ENCODE data around the gene CCPG1. TPM values are rescaled to one million over a fixed set of nuclear protein-coding genes. Genes with fewer than 3 reads are reported as not detected.

Gene CCPG1
- polyA plus RNA-seq, 1 of the 3 experiments (the other 2 are of a cell fraction) = 10.5 TPM

DNA sequence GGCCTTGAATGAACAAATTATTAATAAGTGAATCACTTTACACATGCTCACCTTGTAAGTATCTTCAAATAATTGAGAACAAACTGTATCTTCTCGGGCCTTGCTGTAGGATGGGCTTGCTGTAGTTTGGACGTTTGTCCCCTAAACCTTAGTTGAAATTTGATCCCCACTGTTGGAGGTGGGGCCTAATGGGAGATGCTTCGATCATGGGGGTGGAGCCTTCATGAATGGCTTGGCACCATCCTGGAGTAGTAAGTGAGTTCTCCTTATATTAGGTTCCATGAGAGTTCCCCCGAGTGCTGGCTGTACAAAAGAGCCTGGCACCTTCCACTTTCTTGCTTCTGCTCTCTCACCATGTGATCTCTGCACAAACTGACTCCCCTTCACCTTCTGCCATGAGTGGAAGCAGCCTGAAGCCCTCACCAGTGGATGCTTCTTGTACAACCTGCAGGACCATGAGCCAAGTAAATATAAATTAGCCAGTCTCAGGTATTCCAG lies 59.8 kb downstream of the CCPG1 start:
- peaks cover 4% of the 10 kb centered on the region for H3F3A ChIP-seq (replicated peaks; ENCODE audit: insufficient read depth)
- no peak overlapping the region for H3K9ac ChIP-seq
- no peak overlapping the region for H3K27ac ChIP-seq (ENCODE audit: low read depth in 2 of 2, low read length in 1 of 2)
- no peaks in the 10 kb centered on the region for H3K9me2 ChIP-seq
- H4K20me1 ChIP-seq (ENCODE audit: insufficient read depth) = no peaks in the 10 kb centered on the region
- WGBS (ENCODE audit: low lambda C conversion rate) = 87% methylated on average over 4 of the region's 4 CpGs
- no peak for TF ChIP-seq GABPA (IDR thresholded peaks at IDR 0.05; ENCODE audit: low read depth)
- TF ChIP-seq YY1 (IDR thresholded peaks at IDR 0.05; ENCODE audit: low read depth) = no peak
- TF ChIP-seq, protein P1, sequence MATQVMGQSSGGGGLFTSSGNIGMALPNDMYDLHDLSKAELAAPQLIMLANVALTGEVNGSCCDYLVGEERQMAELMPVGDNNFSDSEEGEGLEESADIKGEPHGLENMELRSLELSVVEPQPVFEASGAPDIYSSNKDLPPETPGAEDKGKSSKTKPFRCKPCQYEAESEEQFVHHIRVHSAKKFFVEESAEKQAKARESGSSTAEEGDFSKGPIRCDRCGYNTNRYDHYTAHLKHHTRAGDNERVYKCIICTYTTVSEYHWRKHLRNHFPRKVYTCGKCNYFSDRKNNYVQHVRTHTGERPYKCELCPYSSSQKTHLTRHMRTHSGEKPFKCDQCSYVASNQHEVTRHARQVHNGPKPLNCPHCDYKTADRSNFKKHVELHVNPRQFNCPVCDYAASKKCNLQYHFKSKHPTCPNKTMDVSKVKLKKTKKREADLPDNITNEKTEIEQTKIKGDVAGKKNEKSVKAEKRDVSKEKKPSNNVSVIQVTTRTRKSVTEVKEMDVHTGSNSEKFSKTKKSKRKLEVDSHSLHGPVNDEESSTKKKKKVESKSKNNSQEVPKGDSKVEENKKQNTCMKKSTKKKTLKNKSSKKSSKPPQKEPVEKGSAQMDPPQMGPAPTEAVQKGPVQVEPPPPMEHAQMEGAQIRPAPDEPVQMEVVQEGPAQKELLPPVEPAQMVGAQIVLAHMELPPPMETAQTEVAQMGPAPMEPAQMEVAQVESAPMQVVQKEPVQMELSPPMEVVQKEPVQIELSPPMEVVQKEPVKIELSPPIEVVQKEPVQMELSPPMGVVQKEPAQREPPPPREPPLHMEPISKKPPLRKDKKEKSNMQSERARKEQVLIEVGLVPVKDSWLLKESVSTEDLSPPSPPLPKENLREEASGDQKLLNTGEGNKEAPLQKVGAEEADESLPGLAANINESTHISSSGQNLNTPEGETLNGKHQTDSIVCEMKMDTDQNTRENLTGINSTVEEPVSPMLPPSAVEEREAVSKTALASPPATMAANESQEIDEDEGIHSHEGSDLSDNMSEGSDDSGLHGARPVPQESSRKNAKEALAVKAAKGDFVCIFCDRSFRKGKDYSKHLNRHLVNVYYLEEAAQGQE (IDR thresholded peaks at IDR 0.05; ENCODE audit: low read depth, low read length) = no peak
- no peak for TF ChIP-seq EZH2phosphoT487 (IDR thresholded peaks at IDR 0.05; ENCODE audit: borderline replicate concordance, low read depth)
- TF ChIP-seq TEAD4 (IDR thresholded peaks at IDR 0.05; ENCODE audit: borderline replicate concordance, insufficient read depth) = no peak
- TF ChIP-seq, protein P2, sequence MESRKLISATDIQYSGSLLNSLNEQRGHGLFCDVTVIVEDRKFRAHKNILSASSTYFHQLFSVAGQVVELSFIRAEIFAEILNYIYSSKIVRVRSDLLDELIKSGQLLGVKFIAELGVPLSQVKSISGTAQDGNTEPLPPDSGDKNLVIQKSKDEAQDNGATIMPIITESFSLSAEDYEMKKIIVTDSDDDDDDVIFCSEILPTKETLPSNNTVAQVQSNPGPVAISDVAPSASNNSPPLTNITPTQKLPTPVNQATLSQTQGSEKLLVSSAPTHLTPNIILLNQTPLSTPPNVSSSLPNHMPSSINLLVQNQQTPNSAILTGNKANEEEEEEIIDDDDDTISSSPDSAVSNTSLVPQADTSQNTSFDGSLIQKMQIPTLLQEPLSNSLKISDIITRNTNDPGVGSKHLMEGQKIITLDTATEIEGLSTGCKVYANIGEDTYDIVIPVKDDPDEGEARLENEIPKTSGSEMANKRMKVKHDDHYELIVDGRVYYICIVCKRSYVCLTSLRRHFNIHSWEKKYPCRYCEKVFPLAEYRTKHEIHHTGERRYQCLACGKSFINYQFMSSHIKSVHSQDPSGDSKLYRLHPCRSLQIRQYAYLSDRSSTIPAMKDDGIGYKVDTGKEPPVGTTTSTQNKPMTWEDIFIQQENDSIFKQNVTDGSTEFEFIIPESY (IDR thresholded peaks at IDR 0.05; ENCODE audit: borderline replicate concordance, low read depth) = no peak
- no peak overlapping the region for H3K4me3 ChIP-seq (ENCODE audit: low read depth in 2 of 2, low read length in 1 of 2)
- H2AFZ ChIP-seq (ENCODE audit: low read depth) = no peak overlapping the region
- CTCF ChIA-PET = no interaction called here
- POLR2A ChIA-PET = no interaction called here
- H3K4me1 ChIP-seq (ENCODE audit: control insufficient read depth in 1 of 2, insufficient read depth in 2 of 2, low read depth in 1 of 2, low read length in 1 of 2) = peaks cover 9 to 10% of the 10 kb centered on the region in 2 experiments; a peak in 3 of 4 replicates
- no peak for DNase-seq
- peaks cover 0 to 21% of the 10 kb centered on the region in 2 experiments for H3K36me3 ChIP-seq (replicated peaks in 1 of 2; ENCODE audit: control insufficient read depth in 1 of 2, insufficient read depth in 2 of 2, low read length in 1 of 2)
- H3K9me3 ChIP-seq = no peaks in the 10 kb centered on the region
- H3K27me3 ChIP-seq (ENCODE audit: insufficient read depth) = no peaks in the 10 kb centered on the region
- no peak overlapping the region for H3K4me2 ChIP-seq
- no peaks in the 10 kb centered on the region for H3K79me2 ChIP-seq (ENCODE audit: insufficient read depth)

DNA sequence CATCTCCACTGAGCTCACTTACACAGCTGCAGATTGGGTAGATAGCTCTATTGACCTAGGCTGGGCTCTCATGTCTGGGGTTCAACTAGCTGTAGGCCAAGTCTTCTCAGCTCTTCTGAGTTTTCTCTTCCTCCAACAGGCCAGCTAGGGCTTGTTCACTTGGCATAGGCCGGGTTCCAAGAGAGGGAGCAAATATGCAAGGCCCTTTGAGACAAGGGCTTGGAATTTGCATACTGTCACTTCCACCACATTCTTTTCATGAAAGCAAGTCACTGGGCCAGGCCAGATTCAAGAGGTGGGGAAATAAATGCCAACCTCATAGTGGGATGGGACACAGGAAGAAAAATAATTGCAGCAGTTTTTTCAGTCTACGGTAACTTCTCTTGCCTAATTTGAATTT lies 64.0 kb downstream of the CCPG1 start:
- no peak overlapping the region for H3K9ac ChIP-seq
- H3K9me2 ChIP-seq = no peaks in the 10 kb centered on the region
- H3K27me3 ChIP-seq (ENCODE audit: insufficient read depth) = no peaks in the 10 kb centered on the region
- DNase-seq = no peak
- CTCF ChIA-PET = interaction anchor here (0.7 to 1.3 kb wide), 2 partner anchors 10 to 34 kb away, joined by 3 to 4 read pairs; no protein-coding TSS in a partner anchor
- H3K9me3 ChIP-seq = no peaks in the 10 kb centered on the region
- TF ChIP-seq, protein P3, sequence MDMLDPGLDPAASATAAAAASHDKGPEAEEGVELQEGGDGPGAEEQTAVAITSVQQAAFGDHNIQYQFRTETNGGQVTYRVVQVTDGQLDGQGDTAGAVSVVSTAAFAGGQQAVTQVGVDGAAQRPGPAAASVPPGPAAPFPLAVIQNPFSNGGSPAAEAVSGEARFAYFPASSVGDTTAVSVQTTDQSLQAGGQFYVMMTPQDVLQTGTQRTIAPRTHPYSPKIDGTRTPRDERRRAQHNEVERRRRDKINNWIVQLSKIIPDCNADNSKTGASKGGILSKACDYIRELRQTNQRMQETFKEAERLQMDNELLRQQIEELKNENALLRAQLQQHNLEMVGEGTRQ (IDR thresholded peaks at IDR 0.05; ENCODE audit: borderline replicate concordance, low read depth, low read length) = no peak
- TF ChIP-seq, protein P4, sequence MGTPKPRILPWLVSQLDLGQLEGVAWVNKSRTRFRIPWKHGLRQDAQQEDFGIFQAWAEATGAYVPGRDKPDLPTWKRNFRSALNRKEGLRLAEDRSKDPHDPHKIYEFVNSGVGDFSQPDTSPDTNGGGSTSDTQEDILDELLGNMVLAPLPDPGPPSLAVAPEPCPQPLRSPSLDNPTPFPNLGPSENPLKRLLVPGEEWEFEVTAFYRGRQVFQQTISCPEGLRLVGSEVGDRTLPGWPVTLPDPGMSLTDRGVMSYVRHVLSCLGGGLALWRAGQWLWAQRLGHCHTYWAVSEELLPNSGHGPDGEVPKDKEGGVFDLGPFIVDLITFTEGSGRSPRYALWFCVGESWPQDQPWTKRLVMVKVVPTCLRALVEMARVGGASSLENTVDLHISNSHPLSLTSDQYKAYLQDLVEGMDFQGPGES (IDR thresholded peaks at IDR 0.05; ENCODE audit: low read depth, low read length) = no peak
- TF ChIP-seq FOXM1 (IDR thresholded peaks at IDR 0.05; ENCODE audit: low read depth) (no peak), MEF2A (IDR thresholded peaks at IDR 0.05; ENCODE audit: borderline replicate concordance, low read depth) (no peak)
- no peaks in the 10 kb centered on the region for H3K79me2 ChIP-seq (ENCODE audit: insufficient read depth)
- H3K4me3 ChIP-seq (ENCODE audit: low read depth in 2 of 2, low read length in 1 of 2) = no peak overlapping the region
- no peaks in the 10 kb centered on the region for H4K20me1 ChIP-seq (ENCODE audit: insufficient read depth)
- WGBS (ENCODE audit: low lambda C conversion rate) = 89% methylated on average over 2 of the region's 2 CpGs
- H3K27ac ChIP-seq (ENCODE audit: low read depth in 2 of 2, low read length in 1 of 2) = peak overlapping the region; percentile 9 to 94; a peak in 3 of 4 replicates
- H3F3A ChIP-seq (replicated peaks; ENCODE audit: insufficient read depth) = peaks cover 4% of the 10 kb centered on the region
- POLR2A ChIA-PET = no interaction called here
- peaks cover 3 to 26% of the 10 kb centered on the region in 2 experiments for H3K36me3 ChIP-seq (replicated peaks in 1 of 2; ENCODE audit: control insufficient read depth in 1 of 2, insufficient read depth in 2 of 2, low read length in 1 of 2)
- H2AFZ ChIP-seq (ENCODE audit: low read depth) = no peak overlapping the region
- peaks cover 9 to 16% of the 10 kb centered on the region in 2 experiments; a peak in 3 of 4 replicates for H3K4me1 ChIP-seq (ENCODE audit: control insufficient read depth in 1 of 2, insufficient read depth in 2 of 2, low read depth in 1 of 2, low read length in 1 of 2)
- no peak overlapping the region; the same call in 1 of the 2 replicates for H3K4me2 ChIP-seq
